ENCODE data around the gene SERTAD2. TPM values are rescaled to one million over a fixed set of nuclear protein-coding genes. Genes with fewer than 3 reads are reported as not detected.

SERTAD2 gene
- total RNA-seq, 1 experiment from 2014 or later: 19.8 TPM

- H3K4me1 ChIP-seq (ENCODE audit: insufficient read depth, low read length): no peaks in the 10 kb centered on the region
- no peaks in the 10 kb centered on the region for H3K9me3 ChIP-seq (ENCODE audit: low read length)
- H3K4me3 ChIP-seq (ENCODE audit: low read length): no peak overlapping the region
- BruUV-seq (replicated peaks): no TSS peak
- CTCF ChIA-PET: no interaction called here
- intact Hi-C loops (cut with micrococcal nuclease): no loop called here
- H3K79me2 ChIP-seq (ENCODE audit: low read length): no peaks in the 10 kb centered on the region
- H4K20me1 ChIP-seq (ENCODE audit: low read length): no peaks in the 10 kb centered on the region
- ATAC-seq (no peak), DNase-seq (no peak)
- H3K4me2 ChIP-seq (ENCODE audit: low read length): no peak overlapping the region
- no peak overlapping the region for H3K27ac ChIP-seq (ENCODE audit: low read length)
- H3K36me3 ChIP-seq (ENCODE audit: low read depth, low read length): no peaks in the 10 kb centered on the region
- H3F3A ChIP-seq (ENCODE audit: low read length, unreplicated experiment): no peaks in the 10 kb centered on the region
- H3K9ac ChIP-seq (ENCODE audit: low read length): no peak overlapping the region
- POLR2A ChIA-PET (ENCODE audit: unreplicated experiment): no interaction called here
- H2AFZ ChIP-seq (ENCODE audit: low read length): no peak overlapping the region
- H3K9me2 ChIP-seq (replicated peaks; ENCODE audit: low read length): no peaks in the 10 kb centered on the region
- H3K27me3 ChIP-seq (ENCODE audit: low read length): no peaks in the 10 kb centered on the region
- TF ChIP-seq EZH2phosphoT487 (IDR thresholded peaks at IDR 0.05; ENCODE audit: borderline replicate concordance, low read length): no peak
- no peak for TF ChIP-seq EZH2 (IDR thresholded peaks at IDR 0.05; ENCODE audit: low read length, unreplicated experiment)
Measured at GRCh38 chr2:64617631-64618151, 36.0 kb downstream of the SERTAD2 start.

- H3F3A ChIP-seq (ENCODE audit: low read length, unreplicated experiment): no peaks in the 10 kb centered on the region
- no peaks in the 10 kb centered on the region for H3K4me1 ChIP-seq (ENCODE audit: insufficient read depth, low read length)
- no peaks in the 10 kb centered on the region for H3K79me2 ChIP-seq (ENCODE audit: low read length)
- POLR2A ChIA-PET (ENCODE audit: unreplicated experiment): no interaction called here
- no peaks in the 10 kb centered on the region for H3K27me3 ChIP-seq (ENCODE audit: low read length)
- no peak for DNase-seq
- no peaks in the 10 kb centered on the region for H3K36me3 ChIP-seq (ENCODE audit: low read depth, low read length)
- no peaks in the 10 kb centered on the region for H4K20me1 ChIP-seq (ENCODE audit: low read length)
- no peak overlapping the region for H2AFZ ChIP-seq (ENCODE audit: low read length)
- H3K9me2 ChIP-seq (replicated peaks; ENCODE audit: low read length): no peaks in the 10 kb centered on the region
- no peak for ATAC-seq
- no peak overlapping the region for H3K4me2 ChIP-seq (ENCODE audit: low read length)
- H3K9me3 ChIP-seq (ENCODE audit: low read length): no peaks in the 10 kb centered on the region
- TF ChIP-seq EZH2phosphoT487 (IDR thresholded peaks at IDR 0.05; ENCODE audit: borderline replicate concordance, low read length): no peak
- TF ChIP-seq EZH2 (IDR thresholded peaks at IDR 0.05; ENCODE audit: low read length, unreplicated experiment): no peak
- TF ChIP-seq CTCF (conservative IDR thresholded peaks at IDR 0.05; ENCODE audit: low read depth, low read length): no peak
- no TSS peak for BruUV-seq (replicated peaks)
- H3K9ac ChIP-seq (ENCODE audit: low read length): no peak overlapping the region
- intact Hi-C loops (cut with micrococcal nuclease): no loop called here
- CTCF ChIA-PET: no interaction called here
- no peak overlapping the region for H3K27ac ChIP-seq (ENCODE audit: low read length)
- no peak overlapping the region for H3K4me3 ChIP-seq (ENCODE audit: low read length)
Measured at GRCh38 chr2:64615844-64616536, 37.7 kb downstream of the SERTAD2 start.

GRCh38 chr2:64615192-64615763, 38.4 kb downstream of the SERTAD2 start:
- no peaks in the 10 kb centered on the region for H3F3A ChIP-seq (ENCODE audit: low read length, unreplicated experiment)
- no peak overlapping the region for H3K4me2 ChIP-seq (ENCODE audit: low read length)
- no TSS peak for BruUV-seq (replicated peaks)
- H3K9me3 ChIP-seq (ENCODE audit: low read length): no peaks in the 10 kb centered on the region
- ChIA-PET POLR2A (ENCODE audit: unreplicated experiment) (interaction anchor here (0.7 kb wide), 1 partner anchor 25 kb away, joined by 4 read pairs; no protein-coding TSS in a partner anchor), CTCF (interaction anchor here (0.6 kb wide), 1 partner anchor 21 kb away, joined by 6 read pairs; no protein-coding TSS in a partner anchor)
- H3K27ac ChIP-seq (ENCODE audit: low read length): no peak overlapping the region
- H3K9me2 ChIP-seq (replicated peaks; ENCODE audit: low read length): no peaks in the 10 kb centered on the region
- H3K9ac ChIP-seq (ENCODE audit: low read length): no peak overlapping the region
- H3K27me3 ChIP-seq (ENCODE audit: low read length): no peaks in the 10 kb centered on the region
- H3K4me1 ChIP-seq (ENCODE audit: insufficient read depth, low read length): no peaks in the 10 kb centered on the region
- H3K79me2 ChIP-seq (ENCODE audit: low read length): no peaks in the 10 kb centered on the region
- ATAC-seq: no peak
- no peaks in the 10 kb centered on the region for H4K20me1 ChIP-seq (ENCODE audit: low read length)
- no peak for DNase-seq
- H3K4me3 ChIP-seq (ENCODE audit: low read length): no peak overlapping the region
- H3K36me3 ChIP-seq (ENCODE audit: low read depth, low read length): no peaks in the 10 kb centered on the region
- intact Hi-C loops (cut with micrococcal nuclease): no loop called here
- TF ChIP-seq EZH2phosphoT487 (IDR thresholded peaks at IDR 0.05; ENCODE audit: borderline replicate concordance, low read length) (no peak), EZH2 (IDR thresholded peaks at IDR 0.05; ENCODE audit: low read length, unreplicated experiment) (no peak), CTCF (conservative IDR thresholded peaks at IDR 0.05; ENCODE audit: low read depth, low read length) (no peak)
- no peak overlapping the region for H2AFZ ChIP-seq (ENCODE audit: low read length)

Data from PC-3 (cell line).